ENCODE measurements around the gene CST4.
A peak's percentile ranks its signal among the peaks of the same experiment; 100 is the strongest.
"Not testable (repeated sequence)": the region's sequence is repeated elsewhere in the genome, so short reads cannot be mapped to it uniquely, and the experiment has no call there.

Gene CST4

DNA sequence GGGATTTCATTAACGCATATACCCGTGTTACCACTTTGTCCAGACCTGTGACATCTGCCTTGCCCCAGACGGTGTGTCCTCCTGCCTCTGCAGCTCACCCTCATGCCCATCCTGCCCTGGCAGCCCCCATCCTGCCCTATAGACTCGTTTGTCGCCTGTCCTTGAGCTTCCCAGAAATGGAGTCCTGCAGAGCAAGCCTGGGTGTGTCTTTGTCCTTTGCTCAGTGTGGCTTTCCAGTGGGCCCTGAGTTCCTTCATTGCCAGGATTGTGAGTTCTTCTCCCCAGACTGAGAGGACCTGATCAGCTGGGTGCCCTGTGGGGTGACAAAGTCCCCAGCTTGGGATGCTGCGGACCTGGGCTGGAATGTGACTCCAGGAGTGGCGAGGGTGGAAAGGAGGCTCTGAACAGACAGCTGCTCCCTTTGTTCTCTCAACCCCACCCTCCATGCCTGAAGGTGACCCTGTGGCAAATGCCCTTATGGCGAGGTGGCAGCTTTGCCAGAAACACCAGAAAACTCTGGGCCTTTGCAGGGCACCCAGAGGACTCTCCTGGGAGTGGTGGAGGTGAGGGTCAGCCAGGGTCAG is 48.7 kb downstream of the CST4 start:
- TF ChIP-seq, protein P1, sequence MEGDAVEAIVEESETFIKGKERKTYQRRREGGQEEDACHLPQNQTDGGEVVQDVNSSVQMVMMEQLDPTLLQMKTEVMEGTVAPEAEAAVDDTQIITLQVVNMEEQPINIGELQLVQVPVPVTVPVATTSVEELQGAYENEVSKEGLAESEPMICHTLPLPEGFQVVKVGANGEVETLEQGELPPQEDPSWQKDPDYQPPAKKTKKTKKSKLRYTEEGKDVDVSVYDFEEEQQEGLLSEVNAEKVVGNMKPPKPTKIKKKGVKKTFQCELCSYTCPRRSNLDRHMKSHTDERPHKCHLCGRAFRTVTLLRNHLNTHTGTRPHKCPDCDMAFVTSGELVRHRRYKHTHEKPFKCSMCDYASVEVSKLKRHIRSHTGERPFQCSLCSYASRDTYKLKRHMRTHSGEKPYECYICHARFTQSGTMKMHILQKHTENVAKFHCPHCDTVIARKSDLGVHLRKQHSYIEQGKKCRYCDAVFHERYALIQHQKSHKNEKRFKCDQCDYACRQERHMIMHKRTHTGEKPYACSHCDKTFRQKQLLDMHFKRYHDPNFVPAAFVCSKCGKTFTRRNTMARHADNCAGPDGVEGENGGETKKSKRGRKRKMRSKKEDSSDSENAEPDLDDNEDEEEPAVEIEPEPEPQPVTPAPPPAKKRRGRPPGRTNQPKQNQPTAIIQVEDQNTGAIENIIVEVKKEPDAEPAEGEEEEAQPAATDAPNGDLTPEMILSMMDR (IDR thresholded peaks at IDR 0.05; ENCODE audit: low read depth, low read length, missing control alignments), result no peak
- DNase-seq (ENCODE audit: low read depth), result no peak
- H3K4me3 ChIP-seq (ENCODE audit: low read depth, low read length), result no peak overlapping the region

DNA sequence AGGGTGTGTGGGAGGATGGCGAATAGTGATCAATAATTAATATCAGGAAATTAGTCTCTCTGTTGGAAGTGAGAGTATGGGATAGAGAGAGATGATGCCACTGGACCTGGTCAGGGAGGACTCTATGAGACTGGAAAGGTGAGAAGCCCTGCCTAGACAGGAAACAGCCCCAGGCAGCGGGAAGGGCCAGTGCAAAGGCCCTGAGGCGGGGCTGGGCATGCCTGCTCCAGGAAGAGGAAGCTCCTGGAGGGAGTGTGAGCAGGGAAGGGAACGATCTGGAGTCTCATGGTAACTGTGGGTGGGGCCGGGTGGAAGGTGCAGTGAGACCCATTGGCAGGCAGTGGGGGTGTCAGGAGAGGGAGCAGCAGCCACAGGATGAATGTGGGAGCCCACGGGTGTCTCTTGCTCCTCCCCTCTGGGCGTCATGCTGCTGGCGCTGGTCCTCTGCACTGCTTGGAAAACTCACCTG is 49.3 kb downstream of the CST4 start:
- TF ChIP-seq, protein P1 (IDR thresholded peaks at IDR 0.05; ENCODE audit: low read depth, low read length, missing control alignments), result no peak
- DNase-seq (ENCODE audit: low read depth), result no peak
- H3K4me3 ChIP-seq (ENCODE audit: low read depth, low read length), result no peak overlapping the region

GRCh38 chr20:23638309-23638708 is 50.5 kb downstream of the CST4 start:
- no peak for DNase-seq (ENCODE audit: low read depth)
- TF ChIP-seq, protein P1 (IDR thresholded peaks at IDR 0.05; ENCODE audit: low read depth, low read length, missing control alignments), result no peak
- no peak overlapping the region for H3K4me3 ChIP-seq (ENCODE audit: low read depth, low read length)

DNA sequence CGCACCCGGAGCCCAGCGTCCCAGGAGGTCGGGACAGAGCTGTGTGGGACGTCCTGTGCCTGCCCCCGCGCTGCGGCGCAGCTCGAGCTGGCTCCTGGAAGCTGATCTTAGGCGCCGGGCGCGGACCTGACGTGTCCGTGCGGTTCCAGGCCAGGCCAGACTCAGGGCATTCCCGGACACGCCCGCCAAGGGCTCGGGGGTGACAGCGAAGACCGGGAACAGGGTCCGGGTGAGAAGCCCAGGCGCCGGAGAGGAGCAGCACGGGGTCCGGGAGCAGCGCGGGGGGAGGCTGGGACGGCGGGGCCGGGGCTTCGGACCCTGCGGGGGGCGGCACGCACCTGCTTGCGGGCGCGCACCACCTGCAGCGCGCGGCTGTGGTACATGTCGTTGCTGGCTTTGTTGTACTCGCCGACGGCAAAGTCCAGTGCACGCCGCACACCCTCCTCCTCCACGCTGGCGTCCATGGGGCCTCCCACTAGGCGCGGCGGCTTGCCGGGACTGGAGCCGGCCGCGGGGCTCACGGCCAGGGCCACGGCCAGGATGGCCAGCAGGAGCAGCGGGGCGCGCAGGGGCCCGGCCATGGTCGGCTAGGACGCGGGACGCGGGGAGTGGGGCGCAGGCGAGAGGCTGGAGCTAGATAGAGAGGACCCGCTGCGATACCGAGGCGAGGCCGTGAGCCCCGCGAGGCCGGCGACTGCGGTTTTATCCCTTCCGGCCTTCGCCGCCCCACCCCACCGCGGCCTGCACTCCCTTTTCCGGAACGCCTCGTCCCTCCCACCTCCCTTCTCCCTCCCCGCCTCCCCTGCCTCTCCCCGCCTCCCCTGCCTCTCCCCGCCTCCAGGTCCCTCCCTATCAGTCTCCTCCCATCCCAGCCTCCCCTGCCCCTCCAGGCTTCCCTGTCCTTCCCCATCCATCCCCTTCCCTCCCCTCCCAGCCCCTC is 51.3 kb downstream of the CST4 start, which contains the start of gene CST3:
Gene CST3 (minus strand): TSS at position 674 of the 940 bp plus-strand sequence. CDS start 93 bp downstream, at position 581.
- TF ChIP-seq, protein P1 (IDR thresholded peaks at IDR 0.05; ENCODE audit: low read depth, low read length, missing control alignments), result no peak

GRCh38 chr20:23636908-23637281 is 51.9 kb downstream of the CST4 start:
- peak overlapping the region; percentile 75 for H3K4me3 ChIP-seq (ENCODE audit: low read depth, low read length)
- TF ChIP-seq, protein P1 (IDR thresholded peaks at IDR 0.05; ENCODE audit: low read depth, low read length, missing control alignments), result no peak

More for the DNA sequence above, 51.3 kb downstream of the CST4 start, which contains the start of gene CST3:
- peak; percentile 26 for DNase-seq (ENCODE audit: low read depth)
- H3K4me3 ChIP-seq (ENCODE audit: low read depth, low read length), result peak within 1 kb of the TSS; percentile 75

GRCh38 chr20:23636182-23636907 is 52.5 kb downstream of the CST4 start:
- TF ChIP-seq, protein P1 (IDR thresholded peaks at IDR 0.05; ENCODE audit: low read depth, low read length, missing control alignments), result no peak
- no peak for DNase-seq (ENCODE audit: low read depth)
- H3K4me3 ChIP-seq (ENCODE audit: low read depth, low read length), result no peak overlapping the region

More at GRCh38 chr20:23636908-23637281, 51.9 kb downstream of the CST4 start:
- DNase-seq (ENCODE audit: low read depth), result no peak

GRCh38 chr20:23635768-23636090 is 53.1 kb downstream of the CST4 start:
- DNase-seq (ENCODE audit: low read depth); H3K4me3 ChIP-seq (ENCODE audit: low read depth, low read length): not testable (repeated sequence)
